Ovary (tissue), 3 donors: Measurements from ENCODE around the gene PSMG3.

Experiments used
- CTCF ChIP-seq, 3 donors: fragments of 450-650 bp in 2 of 3; fragments of 200-600 bp in 1 of 3; IDR thresholded peaks; one replicate each; pipeline versions ENCODE4 v1.5.1 to v1.8.0; 2016 to 2022; ENCODE audit warnings: antibody characterized with exemption in 3 of 3, mild to moderate bottlenecking in 1 of 3
- EP300 ChIP-seq: sonication (generic); formaldehyde crosslinking; IDR thresholded peaks from one replicate; pipeline ENCODE4 v1.6.1; 2017; ENCODE audit warnings: antibody characterized with exemption
- POLR2A ChIP-seq: fragments of 450-650 bp; IDR thresholded peaks from one replicate; pipeline ENCODE4 v1.6.1; 2017; ENCODE audit warnings: antibody characterized with exemption, mild to moderate bottlenecking, moderate library complexity
- donor health status: DM: no; HTN: no; CAD: no.

GRCh38 chr7:1592299-1592871, 22.6 kb upstream of the PSMG3 start:
- TF ChIP-seq CTCF (IDR thresholded peaks at IDR 0.05) (no peak), EP300 (no peak), POLR2A (no peak)
